Measurements from ENCODE around the gene MACIR.

Gene MACIR

GRCh38 chr5:103247118-103247517 lies 11.4 kb upstream of the MACIR start:
- no peak for DNase-seq

- DNase-seq = no peak
Measured at GRCh38 chr5:103249068-103249467, 9.5 kb upstream of the MACIR start.

GRCh38 chr5:103254921-103255320 lies 3.6 kb upstream of the MACIR start:
- no peak for DNase-seq

GRCh38 chr5:103255691-103256090 lies 2.9 kb upstream of the MACIR start:
- no peak for DNase-seq

GRCh38 chr5:103256178-103256577 lies 2.4 kb upstream of the MACIR start:
- no peak for DNase-seq

GRCh38 chr5:103258957-103259704 lies 568 bp downstream of the MACIR start:
- peak; percentile 41 for DNase-seq

- no peak for DNase-seq
Measured at GRCh38 chr5:103259705-103260355, 1.3 kb downstream of the MACIR start.

- DNase-seq = no peak
Measured at GRCh38 chr5:103260951-103261350, 2.4 kb downstream of the MACIR start.

- DNase-seq = no peak
Measured at GRCh38 chr5:103262422-103262871, 3.9 kb downstream of the MACIR start.

GRCh38 chr5:103263054-103263453 lies 4.5 kb downstream of the MACIR start:
- DNase-seq = no peak

GRCh38 chr5:103264508-103264907 lies 5.9 kb downstream of the MACIR start:
- DNase-seq = no peak

- no peak for DNase-seq
Measured at GRCh38 chr5:103270581-103270980, 12.0 kb downstream of the MACIR start.

GRCh38 chr5:103271570-103272289 lies 13.2 kb downstream of the MACIR start:
- no peak for DNase-seq

GRCh38 chr5:103272377-103272776 lies 13.8 kb downstream of the MACIR start:
- no peak for DNase-seq

- DNase-seq = no peak
Measured at GRCh38 chr5:103273952-103274351, 15.4 kb downstream of the MACIR start.

- DNase-seq = no peak
Measured at GRCh38 chr5:103275851-103276250, 17.3 kb downstream of the MACIR start.

- no peak for DNase-seq
Measured at GRCh38 chr5:103280967-103281366, 22.4 kb downstream of the MACIR start.

- DNase-seq = no peak
Measured at GRCh38 chr5:103283120-103283519, 24.6 kb downstream of the MACIR start.

- DNase-seq = no peak
Measured at GRCh38 chr5:103283869-103284268, 25.3 kb downstream of the MACIR start.

- DNase-seq = no peak
Measured at GRCh38 chr5:103286622-103287021, 28.1 kb downstream of the MACIR start.

GRCh38 chr5:103289024-103289423 lies 30.5 kb downstream of the MACIR start:
- DNase-seq = no peak

GRCh38 chr5:103290846-103291245 lies 32.3 kb downstream of the MACIR start:
- no peak for DNase-seq

GRCh38 chr5:103291606-103292005 lies 33.0 kb downstream of the MACIR start:
- DNase-seq = no peak

- DNase-seq = no peak
Measured at GRCh38 chr5:103293099-103293498, 34.5 kb downstream of the MACIR start.

All from activated gamma-delta T cell treated with Interleukin-2 at 50 U/mL for 16 hours (primary cell).